H1 (cell line): ENCODE measurements around the gene CLPSL2. TPM values are rescaled to one million over a fixed set of nuclear protein-coding genes. Genes with fewer than 3 reads are reported as not detected.
A peak's percentile ranks its signal among the peaks of the same experiment; 100 is the strongest.

ENCODE experiments used
- CTCF ChIA-PET: fragments of 300-600 bp; sonication (Branson Sonifier 250); formaldehyde crosslinking; loops from one replicate; lab custom pipeline; 2021; ENCODE audit not compliant: partially characterized antibody; lab: Charles Lee
- POLR2A ChIA-PET: fragments of 300-600 bp; sonication (Branson Sonifier 250); formaldehyde crosslinking; loops from one replicate; lab custom pipeline; 2021; ENCODE audit warnings: inconsistent platforms; ENCODE audit not compliant: partially characterized antibody; lab: Charles Lee
- DNase-seq, 2 experiments: peaks; one replicate each; pipeline versions ENCODE4 v3.0.0 to v3.0.0-alpha.2; 2010 to 2022; ENCODE audit warnings: low spot score in 2 of 2, low read depth in 1 of 2, mixed read lengths in 1 of 2
- FAIRE-seq: peaks from 2 replicates; lab custom pipeline; 2011; peaks lifted over from hg19 to GRCh38; lab: Jason Lieb, UNC
- H2AFZ ChIP-seq: 2 replicates; pipeline ENCODE4 v1.8.1; 2012; ENCODE audit warnings: low read length, inconsistent platforms
- H2AK5ac ChIP-seq: 2 replicates; pipeline ENCODE4 v1.6.1; 2013; ENCODE audit warnings: low read depth, low read length
- H2BK120ac ChIP-seq: replicated peaks from 2 replicates; pipeline ENCODE3; 2013; ENCODE audit warnings: low read depth, low read length, inconsistent platforms
- H2BK12ac ChIP-seq: 2 replicates; pipeline ENCODE4 v1.6.1; 2013; ENCODE audit warnings: low read depth, low read length
- H2BK15ac ChIP-seq: 2 replicates; pipeline ENCODE4 v1.6.1; 2013; ENCODE audit warnings: low read length
- H2BK20ac ChIP-seq: 2 replicates; pipeline ENCODE4 v1.6.1; 2013; ENCODE audit warnings: low read length
- H2BK5ac ChIP-seq: 2 replicates; pipeline ENCODE4 v1.6.1; 2013; ENCODE audit warnings: low read depth, low read length
- H3K14ac ChIP-seq: 2 replicates; pipeline ENCODE4 v1.6.1; 2013; ENCODE audit warnings: inconsistent platforms; ENCODE audit not compliant: insufficient read length
- H3K18ac ChIP-seq: 2 replicates; pipeline ENCODE4 v1.6.1; 2013; ENCODE audit warnings: low read length; ENCODE audit errors: extremely low read depth
- H3K23ac ChIP-seq: 2 replicates; pipeline ENCODE4 v1.6.1; 2013; ENCODE audit warnings: inconsistent platforms; ENCODE audit not compliant: insufficient read length
- H3K23me2 ChIP-seq: 2 replicates; pipeline ENCODE4 v1.6.1; 2013; ENCODE audit warnings: low read depth, low read length
- H3K27ac ChIP-seq: 2 replicates; pipeline ENCODE4 v1.6.1; 2011; ENCODE audit warnings: low read depth, low read length, inconsistent platforms
- H3K27me3 ChIP-seq, 4 experiments: replicated peaks in 1 of 4; 1 replicate in 1 of 4; 2 replicates in 3 of 4; pipeline versions ENCODE4 v1.6.1 to v1.8.1; 2011 to 2013; ENCODE audit warnings: low read length in 3 of 4, mild to moderate bottlenecking in 3 of 4, inconsistent platforms in 2 of 4, mixed read lengths in 2 of 4, moderate library complexity in 1 of 4; ENCODE audit not compliant: control insufficient read depth in 3 of 4, insufficient read depth in 3 of 4; ENCODE audit errors: extremely low read depth in 1 of 4
- H3K36me3 ChIP-seq, 4 experiments: 2 replicates each; pipeline versions ENCODE4 v1.6.1 to v1.8.1; 2011 to 2013; ENCODE audit warnings: mild to moderate bottlenecking in 4 of 4, low read length in 3 of 4, moderate library complexity in 2 of 4, control low read depth in 1 of 4, inconsistent platforms in 1 of 4; ENCODE audit not compliant: insufficient read depth in 4 of 4, control insufficient read depth in 2 of 4
- H3K4ac ChIP-seq: replicated peaks from 2 replicates; pipeline ENCODE3; 2013; ENCODE audit warnings: low read length, low read depth, mixed read lengths, inconsistent platforms; ENCODE audit not compliant: insufficient read length
- H3K4me1 ChIP-seq, 4 experiments: replicated peaks in 1 of 4; 1 replicate in 1 of 4; 2 replicates in 3 of 4; pipeline versions ENCODE4 v1.6.1 to v1.8.1; 2011 to 2013; ENCODE audit warnings: low read length in 3 of 4, inconsistent platforms in 2 of 4, mixed read lengths in 1 of 4; ENCODE audit not compliant: insufficient read depth in 4 of 4, control insufficient read depth in 3 of 4
- H3K4me2 ChIP-seq, 2 experiments: 2 replicates each; pipeline versions ENCODE4 v1.6.1 to v1.8.1; 2011 to 2013; ENCODE audit warnings: low read depth in 2 of 2, low read length in 2 of 2, control low read depth in 1 of 2, inconsistent platforms in 1 of 2, mild to moderate bottlenecking in 1 of 2; ENCODE audit not compliant: insufficient read depth in 1 of 2
- H3K4me3 ChIP-seq, 4 experiments: fragments of 200-600, 300-600 bp in 1 of 4; sonication (generic), shearing (Covaris generic), sonication (Bioruptor Twin) in 1 of 4; 2 replicates each; pipeline versions ENCODE4 v1.5.1 to v1.8.1; 2011 to 2016; ENCODE audit warnings: low read length in 4 of 4, low read depth in 3 of 4, control low read depth in 2 of 4, inconsistent platforms in 2 of 4, mild to moderate bottlenecking in 2 of 4, mixed read lengths in 1 of 4, moderate library complexity in 1 of 4; ENCODE audit not compliant: insufficient read depth in 2 of 4; ENCODE audit errors: extremely low read depth in 1 of 4
- H3K56ac ChIP-seq: replicated peaks from 2 replicates; pipeline ENCODE3; 2013; ENCODE audit warnings: low read depth, mild to moderate bottlenecking, mixed read lengths, low read length, inconsistent platforms; ENCODE audit not compliant: insufficient read length
- H3K79me1 ChIP-seq: 2 replicates; pipeline ENCODE4 v1.6.1; 2013; ENCODE audit warnings: low read depth, low read length, control low read depth
- H3K79me2 ChIP-seq, 2 experiments: 2 replicates each; pipeline versions ENCODE4 v1.6.1 to v1.8.1; 2012 to 2013; ENCODE audit warnings: low read length in 2 of 2, mild to moderate bottlenecking in 2 of 2, inconsistent platforms in 1 of 2; ENCODE audit not compliant: insufficient read depth in 2 of 2, control insufficient read depth in 1 of 2
- H3K9ac ChIP-seq, 4 experiments: replicated peaks in 1 of 4; 1 replicate in 1 of 4; 2 replicates in 3 of 4; pipeline versions ENCODE4 v1.6.1 to v1.8.1; 2011 to 2013; ENCODE audit warnings: low read depth in 3 of 4, low read length in 3 of 4, control low read depth in 2 of 4, mild to moderate bottlenecking in 2 of 4, moderate library complexity in 2 of 4, inconsistent platforms in 1 of 4; ENCODE audit errors: extremely low read depth in 1 of 4
- H3K9me3 ChIP-seq, 2 experiments: 2 replicates each; pipeline versions ENCODE4 v1.6.1 to v1.8.1; 2012 to 2013; ENCODE audit warnings: mild to moderate bottlenecking in 2 of 2, moderate library complexity in 2 of 2, control low read depth in 1 of 2, inconsistent platforms in 1 of 2, low read depth in 1 of 2, low read length in 1 of 2, mixed read lengths in 1 of 2; ENCODE audit not compliant: insufficient read depth in 2 of 2
- H4K20me1 ChIP-seq, 2 experiments: replicated peaks in 1 of 2; 2 replicates each; pipeline versions ENCODE3 to v1.8.1; 2011 to 2013; ENCODE audit warnings: inconsistent platforms in 2 of 2, low read length in 2 of 2, mild to moderate bottlenecking in 1 of 2; ENCODE audit not compliant: insufficient read depth in 2 of 2, control insufficient read depth in 1 of 2
- H4K5ac ChIP-seq: 2 replicates; pipeline ENCODE4 v1.6.1; 2013; ENCODE audit warnings: low read length, low read depth, mixed read lengths, inconsistent platforms; ENCODE audit not compliant: insufficient read length
- H4K8ac ChIP-seq: 2 replicates; pipeline ENCODE4 v1.8.0; 2013; ENCODE audit warnings: mild to moderate bottlenecking, moderate library complexity, low read length, inconsistent platforms; ENCODE audit not compliant: insufficient read depth; ENCODE audit errors: extremely low read depth
- H4K91ac ChIP-seq: replicated peaks from 2 replicates; pipeline ENCODE3; 2013; ENCODE audit warnings: low read length, mixed read lengths, inconsistent platforms; ENCODE audit not compliant: insufficient read length
- POLR2A ChIP-seq, 2 experiments: IDR thresholded peaks; 1 replicate in 1 of 2; 2 replicates in 1 of 2; pipeline ENCODE4 v1.6.1; 2011; ENCODE audit warnings: low read depth in 2 of 2, low read length in 2 of 2, mild to moderate bottlenecking in 2 of 2; ENCODE audit errors: control extremely low read depth in 1 of 2
- TAF1 ChIP-seq: IDR thresholded peaks from 2 replicates; pipeline ENCODE4 v1.6.1; 2011; ENCODE audit warnings: mild to moderate bottlenecking, low read depth, low read length
- WGBS, 2 experiments: shearing (Covaris generic) in 1 of 2; methylation state at CpG; one replicate each; pipeline versions ENCODE4 v1.1.6 to v1.1.7; 2013 to 2015; ENCODE audit warnings: low lambda C conversion rate in 2 of 2, mixed read lengths in 2 of 2, inconsistent platforms in 1 of 2, low coverage in 1 of 2, missing lambda C conversion rate in 1 of 2; ENCODE audit not compliant: insufficient replicate concordance in 2 of 2, insufficient coverage in 1 of 2, insufficient read length in 1 of 2; ENCODE audit errors: extremely low coverage in 1 of 2, missing lambda C conversion rate in 1 of 2; 5-methylcytosine and 5-hydroxymethylcytosine counted together
- polyA plus RNA-seq, 7 experiments: library from polyadenylated mRNA; depleted of rRNA in 3 of 7; stranded (reverse) in 5 of 7; unstranded in 2 of 7; fragments of >200 nt in 5 of 7; fragments of 200-250 nt in 2 of 7; gene quantifications; 1 replicate in 5 of 7; 2 replicates in 1 of 7; 4 replicates in 1 of 7; pipeline versions ENCODE4 v1.2.1 to v1.2.3, GENCODE V29; 2011 to 2013; ENCODE audit warnings: missing spikeins in 2 of 7, mixed read lengths in 2 of 7
- total RNA-seq: library from RNA; stranded (reverse); fragmentation: NEBNext Ultra II Directional; extraction: Animal tissue kit (Norgen Biotek cat#: 25700); gene quantifications from 2 replicates; pipeline ENCODE4 v1.2.1, GENCODE V29; 2021

The CLPSL2 gene
- total and polyA plus RNA-seq, 2 of the 8 experiments (the other 6 are each of a cell fraction or from before 2014, with no cell fraction given): 1.4 to 3.4 TPM

DNA sequence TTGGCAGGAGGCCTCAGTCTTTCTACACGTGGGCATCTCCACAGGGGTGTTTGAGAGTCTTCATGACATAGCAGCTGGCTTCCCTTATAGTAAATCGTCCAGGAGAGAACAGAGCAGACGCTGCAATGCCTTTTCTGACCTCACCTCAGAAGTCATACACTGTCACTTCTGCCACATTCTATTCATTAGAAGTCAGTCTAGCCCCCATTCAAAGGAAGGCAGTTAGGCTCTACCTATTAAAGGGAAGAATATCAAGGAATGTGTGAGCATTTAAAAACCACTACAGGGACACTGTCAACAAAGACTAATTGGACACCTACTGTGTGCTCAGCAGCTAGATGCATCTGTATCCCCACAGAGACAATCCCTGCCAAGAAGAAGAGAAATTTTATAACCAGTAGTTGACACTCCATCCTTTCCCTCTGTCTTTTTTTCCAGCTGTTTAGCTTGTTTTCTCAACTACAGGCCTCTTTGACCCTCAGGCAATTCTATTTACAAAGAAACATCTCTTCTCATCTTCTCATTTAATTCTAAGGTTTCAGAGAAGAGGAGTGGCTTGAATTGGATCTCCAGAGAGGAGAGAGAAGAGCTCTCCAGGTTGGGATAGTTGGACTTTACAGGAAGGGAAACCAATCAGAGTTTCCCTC is 21.0 kb upstream of the CLPSL2 start:
- H4K8ac ChIP-seq: no peak overlapping the region
- H3K9ac ChIP-seq: no peak overlapping the region
- H2BK5ac ChIP-seq: peak overlapping the region; percentile 40; the same call in 1 of the 2 replicates
- no peak overlapping the region for H3K4ac ChIP-seq
- H3K18ac ChIP-seq: no peak overlapping the region
- no peaks in the 10 kb centered on the region for H3K36me3 ChIP-seq
- no peaks in the 10 kb centered on the region for H3K27me3 ChIP-seq
- CTCF ChIA-PET: interaction anchor here (0.6 to 10.6 kb wide), 14 partner anchors 9 to 427 kb away, joined by 3 to 137 read pairs (median 3); partner anchors contain the start of gene ARMC12
- POLR2A ChIA-PET: interaction anchor here (0.8 to 2.9 kb wide), 5 partner anchors 8 to 35 kb away, joined by 3 to 39 read pairs (median 8); no protein-coding TSS in a partner anchor
- H4K20me1 ChIP-seq: no peaks in the 10 kb centered on the region
- no peak for FAIRE-seq
- no peak overlapping the region for H2BK20ac ChIP-seq
- no peak overlapping the region for H3K4me3 ChIP-seq
- H3K9me3 ChIP-seq: no peaks in the 10 kb centered on the region
- no peak overlapping the region for H4K5ac ChIP-seq
- H3K14ac ChIP-seq: no peak overlapping the region
- H3K23ac ChIP-seq: no peak overlapping the region
- H3K23me2 ChIP-seq: no peaks in the 10 kb centered on the region; the same call in 1 of the 2 replicates
- peaks cover 5 to 20% (median 12%) of the 10 kb centered on the region in 4 experiments for H3K4me1 ChIP-seq
- H2BK120ac ChIP-seq: no peak overlapping the region
- WGBS, 2 experiments: 40% methylated on average over 3 of the region's 3 CpGs; no CpG with 5 or more reads in 1 of the 2 experiments
- H3K4me2 ChIP-seq: peak overlapping the region; percentile 3 to 9; a peak in 2 of 4 replicates
- no peak overlapping the region for H3K56ac ChIP-seq
- H2AK5ac ChIP-seq: no peak overlapping the region
- DNase-seq: no peak
- no peaks in the 10 kb centered on the region for H3K79me1 ChIP-seq
- H3K79me2 ChIP-seq: no peaks in the 10 kb centered on the region
- H4K91ac ChIP-seq: no peak overlapping the region
- no peak overlapping the region for H2AFZ ChIP-seq
- H3K27ac ChIP-seq: no peak overlapping the region
- peak overlapping the region; percentile 39; the same call in 1 of the 2 replicates for H2BK12ac ChIP-seq
- no peak overlapping the region for H2BK15ac ChIP-seq
- no peak for TF ChIP-seq POLR2A (IDR thresholded peaks at IDR 0.05; ENCODE audit: control extremely low read depth in 1 of 2, low read depth in 2 of 2, low read length in 2 of 2)
- TF ChIP-seq TAF1: no peak
